ENCODE data around the gene MDK. TPM values are rescaled to one million over a fixed set of nuclear protein-coding genes. Genes with fewer than 3 reads are reported as not detected.

Gene MDK
- 612 and 634 TPM in 2 replicates for total RNA-seq (2014; rRNA removed; shearing (Covaris generic))

GRCh38 chr11:46381048-46381818 lies at the start of gene MDK:
Gene MDK (plus strand): TSS chr11:46381669. CDS start chr11:46382058, 389 bp downstream.
- in situ Hi-C loops (cut with HindIII; ENCODE audit: low sequenced_read_pairs), result no loop called here
- no peak for DNase-seq (ENCODE audit: low spot score)

- DNase-seq (ENCODE audit: low spot score), result no peak
- in situ Hi-C loops (cut with HindIII; ENCODE audit: low sequenced_read_pairs), result loop anchor here (5.0 kb wide), 1 partner anchor 85 kb away; no protein-coding TSS in a partner anchor
Observed at GRCh38 chr11:46332093-46332567, 49.3 kb upstream of the MDK start.

GRCh38 chr11:46332568-46333393 lies 48.7 kb upstream of the MDK start:
- DNase-seq (ENCODE audit: low spot score), result no peak
- in situ Hi-C loops (cut with HindIII; ENCODE audit: low sequenced_read_pairs), result loop anchor here (5.0 kb wide), 1 partner anchor 85 kb away; no protein-coding TSS in a partner anchor

GRCh38 chr11:46333394-46333947 lies 48.0 kb upstream of the MDK start:
- DNase-seq (ENCODE audit: low spot score), result no peak
- in situ Hi-C loops (cut with HindIII; ENCODE audit: low sequenced_read_pairs), result loop anchor here (5.0 kb wide), 1 partner anchor 86 kb away; no protein-coding TSS in a partner anchor

GRCh38 chr11:46334211-46334610 lies 47.3 kb upstream of the MDK start:
- in situ Hi-C loops (cut with HindIII; ENCODE audit: low sequenced_read_pairs), result loop anchor here (5.0 kb wide), 1 partner anchor 87 kb away; no protein-coding TSS in a partner anchor
- no peak for DNase-seq (ENCODE audit: low spot score)

GRCh38 chr11:46335271-46335670 lies 46.2 kb upstream of the MDK start:
- DNase-seq (ENCODE audit: low spot score), result no peak
- in situ Hi-C loops (cut with HindIII; ENCODE audit: low sequenced_read_pairs), result no loop called here

GRCh38 chr11:46335890-46336562 lies 45.4 kb upstream of the MDK start:
- DNase-seq (ENCODE audit: low spot score), result peak; percentile 39
- in situ Hi-C loops (cut with HindIII; ENCODE audit: low sequenced_read_pairs), result no loop called here

- DNase-seq (ENCODE audit: low spot score), result no peak
- in situ Hi-C loops (cut with HindIII; ENCODE audit: low sequenced_read_pairs), result no loop called here
Observed at GRCh38 chr11:46336563-46337180, 44.8 kb upstream of the MDK start.

GRCh38 chr11:46337626-46338345 lies 43.7 kb upstream of the MDK start:
- in situ Hi-C loops (cut with HindIII; ENCODE audit: low sequenced_read_pairs), result no loop called here

GRCh38 chr11:46338636-46338987 lies 42.9 kb upstream of the MDK start:
- DNase-seq (ENCODE audit: low spot score), result no peak

More at GRCh38 chr11:46337626-46338345, 43.7 kb upstream of the MDK start:
- DNase-seq (ENCODE audit: low spot score), result no peak

GRCh38 chr11:46338988-46339666 lies 42.3 kb upstream of the MDK start:
- no peak for DNase-seq (ENCODE audit: low spot score)
- in situ Hi-C loops (cut with HindIII; ENCODE audit: low sequenced_read_pairs), result no loop called here

More at GRCh38 chr11:46338636-46338987, 42.9 kb upstream of the MDK start:
- in situ Hi-C loops (cut with HindIII; ENCODE audit: low sequenced_read_pairs), result no loop called here

GRCh38 chr11:46339816-46340215 lies 41.7 kb upstream of the MDK start:
- in situ Hi-C loops (cut with HindIII; ENCODE audit: low sequenced_read_pairs), result no loop called here
- DNase-seq (ENCODE audit: low spot score), result no peak

GRCh38 chr11:46341454-46341853 lies 40.0 kb upstream of the MDK start:
- in situ Hi-C loops (cut with HindIII; ENCODE audit: low sequenced_read_pairs), result no loop called here
- no peak for DNase-seq (ENCODE audit: low spot score)

- in situ Hi-C loops (cut with HindIII; ENCODE audit: low sequenced_read_pairs), result no loop called here
- DNase-seq (ENCODE audit: low spot score), result no peak
Observed at GRCh38 chr11:46342239-46342638, 39.2 kb upstream of the MDK start.

GRCh38 chr11:46343520-46343919 lies 37.9 kb upstream of the MDK start:
- no peak for DNase-seq (ENCODE audit: low spot score)

GRCh38 chr11:46345131-46345597 lies 36.3 kb upstream of the MDK start:
- in situ Hi-C loops (cut with HindIII; ENCODE audit: low sequenced_read_pairs), result no loop called here
- DNase-seq (ENCODE audit: low spot score), result no peak

More at GRCh38 chr11:46343520-46343919, 37.9 kb upstream of the MDK start:
- in situ Hi-C loops (cut with HindIII; ENCODE audit: low sequenced_read_pairs), result no loop called here

GRCh38 chr11:46345881-46346484 lies 35.5 kb upstream of the MDK start:
- no peak for DNase-seq (ENCODE audit: low spot score)
- in situ Hi-C loops (cut with HindIII; ENCODE audit: low sequenced_read_pairs), result no loop called here
